Fibroblast of lung (primary cell): ENCODE measurements around the gene FAM131A.

Experiments
- CTCF ChIP-seq, 2 donors: IDR thresholded peaks in 1 of 2; conservative IDR thresholded peaks in 1 of 2; 1 replicate in 1 of 2; 2 replicates in 1 of 2; pipeline ENCODE4 v1.5.1; 2011 to 2012; ENCODE audit warnings: low read length in 2 of 2, control low read depth in 1 of 2, inconsistent platforms in 1 of 2, low read depth in 1 of 2, mild to moderate bottlenecking in 1 of 2
- EZH2 ChIP-seq: IDR thresholded peaks from 2 replicates; pipeline ENCODE4 v1.5.1; 2012; ENCODE audit warnings: low read length, control low read depth, mild to moderate bottlenecking; ENCODE audit errors: missing control alignments

- TF ChIP-seq CTCF (conservative IDR thresholded peaks at IDR 0.05 in 1 of 2, IDR thresholded peaks at IDR 0.05 in 1 of 2; ENCODE audit: low read depth in 1 of 2, low read length in 2 of 2) = no peak
- no peak for TF ChIP-seq EZH2
These were observed 20.6 kb upstream of the FAM131A start for GRCh38 chr3:184316792-184317191.
